OCI-LY7 (cell line): ENCODE results near the gene ACAP1. TPM values are rescaled to one million over a fixed set of nuclear protein-coding genes. Genes with fewer than 3 reads are reported as not detected.
"Not testable (repeated sequence)": the region's sequence is repeated elsewhere in the genome, so short reads cannot be mapped to it uniquely, and the experiment has no call there.

Experiments used
- BruUV-seq: library from RNA; stranded (reverse); fragments of 400-500 nt; replicated peaks from 2 replicates; lab custom pipeline; 2021; lab: Mats Ljungman, UMichigan
- CTCF ChIA-PET: fragments of 300-600 bp; sonication (Branson Sonifier 250); formaldehyde crosslinking; loops from one replicate; lab custom pipeline; 2022; ENCODE audit warnings: antibody characterized with exemption; ENCODE audit not compliant: unreplicated experiment; lab: Charles Lee
- POLR2A ChIA-PET: fragments of 300-600 bp; sonication (Branson Sonifier 250); formaldehyde crosslinking; loops from one replicate; lab custom pipeline; 2022; ENCODE audit warnings: antibody characterized with exemption; lab: Charles Lee
- DNase-seq: peaks from one replicate; pipeline ENCODE4 v3.0.0-alpha.2; 2015; ENCODE audit warnings: low spot score
- H2AFZ ChIP-seq: fragments of 200-600 bp; sonication (generic), shearing (Covaris generic); 2 replicates; pipeline ENCODE4 v1.6.1; 2014; ENCODE audit warnings: mild to moderate bottlenecking, antibody characterized with exemption, low read length, moderate library complexity
- H3K27ac ChIP-seq: fragments of 200-600 bp; sonication (generic); 2 replicates; pipeline ENCODE4 v1.5.1; 2014; ENCODE audit warnings: mixed run types, low read depth, mild to moderate bottlenecking, moderate library complexity, low read length, inconsistent platforms; ENCODE audit not compliant: poor library complexity, severe bottlenecking
- H3K36me3 ChIP-seq: fragments of 200-600 bp; sonication (generic); 2 replicates; pipeline ENCODE4 v1.6.1; 2014; ENCODE audit warnings: mild to moderate bottlenecking, antibody characterized with exemption, low read length, moderate library complexity, mixed read lengths; ENCODE audit not compliant: insufficient read depth
- H3K4me1 ChIP-seq: fragments of 200-600 bp; sonication (generic); 2 replicates; pipeline ENCODE4 v1.5.1; 2014; ENCODE audit warnings: mild to moderate bottlenecking, low read length; ENCODE audit not compliant: insufficient read depth, poor library complexity, severe bottlenecking
- H3K4me2 ChIP-seq: fragments of 200-600 bp; sonication (generic); 2 replicates; pipeline ENCODE4 v1.6.1; 2014; ENCODE audit warnings: mild to moderate bottlenecking, low read length
- H3K4me3 ChIP-seq: fragments of 200-600 bp; sonication (generic); 2 replicates; pipeline ENCODE4 v1.5.1; 2014; ENCODE audit warnings: mild to moderate bottlenecking, low read depth, low read length; ENCODE audit not compliant: poor library complexity, severe bottlenecking
- H3K79me2 ChIP-seq: fragments of 200-600 bp; sonication (generic); 2 replicates; pipeline ENCODE4 v1.6.1; 2016; ENCODE audit warnings: low read depth, mild to moderate bottlenecking, low read length, moderate library complexity, mixed read lengths; ENCODE audit not compliant: insufficient read depth
- H3K9me2 ChIP-seq: fragments of 200-600 bp; sonication (generic); 2 replicates; pipeline ENCODE4 v1.6.1; 2016; ENCODE audit warnings: mild to moderate bottlenecking, low read length, mixed read lengths; ENCODE audit not compliant: insufficient read depth
- H3K9me3 ChIP-seq: fragments of 200-600 bp; sonication (generic); 2 replicates; pipeline ENCODE4 v1.6.1; 2014; ENCODE audit warnings: mild to moderate bottlenecking, mixed run types, low read length, mixed read lengths
- H4K20me1 ChIP-seq: fragments of 200-600 bp; sonication (generic); 2 replicates; pipeline ENCODE4 v1.6.1; 2014; ENCODE audit warnings: mild to moderate bottlenecking, antibody characterized with exemption, low read length, moderate library complexity, mixed read lengths; ENCODE audit not compliant: insufficient read depth
- EZH2phosphoT487 ChIP-seq: fragments of 200-600 bp; sonication (generic); IDR thresholded peaks from 2 replicates; pipeline ENCODE4 v1.6.1; 2018; ENCODE audit warnings: low read depth, borderline replicate concordance, mild to moderate bottlenecking, mixed run types, antibody characterized with exemption, low read length, moderate library complexity, mixed read lengths
- intact Hi-C: fragments of 100-400 bp; cut with micrococcal nuclease; formaldehyde crosslinking; loops from one replicate; pipeline ENCODE4 v1.10.0; 2022; ENCODE audit not compliant: unreplicated experiment
- total RNA-seq, 2 experiments: library from RNA; depleted of rRNA in 1 of 2; stranded (reverse); fragments of >200 nt in 1 of 2; shearing (Covaris generic) in 1 of 2; gene quantifications; 2 replicates each; pipeline ENCODE4 v1.2.3, GENCODE V29; 2014 to 2022
- TF ChIP-seq, protein P1 (sequence below): fragments of 200-600 bp; sonication (generic); conservative IDR thresholded peaks from 2 replicates; pipeline ENCODE4 v1.5.1; 2014; ENCODE audit warnings: mild to moderate bottlenecking, antibody characterized with exemption, low read length, moderate library complexity, mixed read lengths

Gene ACAP1
- total RNA-seq, 2 experiments from 2014 or later = 117 to 259 TPM

DNA sequence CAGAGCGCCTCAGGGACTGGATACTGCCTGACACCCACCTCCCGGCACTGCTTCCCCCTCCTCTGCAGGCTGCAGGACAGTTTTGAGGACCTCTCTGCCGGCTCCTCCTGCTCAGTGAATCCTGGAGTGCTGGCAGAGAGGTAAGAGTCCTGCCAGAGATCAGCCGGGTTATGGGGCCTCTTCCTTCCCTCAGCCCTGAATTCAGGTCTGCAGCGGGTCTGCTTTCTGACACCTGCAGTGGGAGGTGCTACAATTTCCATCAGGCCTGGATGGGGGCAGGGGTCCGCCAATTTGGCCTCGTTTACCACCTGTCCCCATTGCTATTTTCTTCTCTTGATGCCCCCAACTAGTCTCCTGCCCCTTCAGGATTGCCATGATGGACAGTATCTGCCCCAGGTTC lies 4.2 kb upstream of the ACAP1 start:
- POLR2A ChIA-PET = interaction anchor here (2.8 kb wide), 1 partner anchor 16 kb away, joined by 10 read pairs; the partner anchor contains the start of gene GPS2
- CTCF ChIA-PET = no interaction called here
- H3K27ac ChIP-seq = peak overlapping the region; percentile 96
- peaks cover 26% of the 10 kb centered on the region; the same call in 1 of the 2 replicates for H3K79me2 ChIP-seq
- peak overlapping the region; percentile 6; the same call in 1 of the 2 replicates for H2AFZ ChIP-seq
- no peaks in the 10 kb centered on the region for H4K20me1 ChIP-seq
- peak overlapping the region; percentile 59 for H3K4me3 ChIP-seq
- no peaks in the 10 kb centered on the region for H3K9me3 ChIP-seq
- peaks cover 61% of the 10 kb centered on the region for H3K4me1 ChIP-seq
- BruUV-seq = TSS peak; percentile 71
- peak; percentile 71 for DNase-seq
- no peaks in the 10 kb centered on the region for H3K9me2 ChIP-seq
- intact Hi-C loops = loop anchor here (5.0 kb wide), 1 partner anchor 355 kb away; the partner anchor contains the start of genes TP53 and WRAP53
- H3K4me2 ChIP-seq = peak overlapping the region; percentile 98
- H3K36me3 ChIP-seq = no peaks in the 10 kb centered on the region
- no peak for TF ChIP-seq EZH2phosphoT487
- TF ChIP-seq, protein P1, sequence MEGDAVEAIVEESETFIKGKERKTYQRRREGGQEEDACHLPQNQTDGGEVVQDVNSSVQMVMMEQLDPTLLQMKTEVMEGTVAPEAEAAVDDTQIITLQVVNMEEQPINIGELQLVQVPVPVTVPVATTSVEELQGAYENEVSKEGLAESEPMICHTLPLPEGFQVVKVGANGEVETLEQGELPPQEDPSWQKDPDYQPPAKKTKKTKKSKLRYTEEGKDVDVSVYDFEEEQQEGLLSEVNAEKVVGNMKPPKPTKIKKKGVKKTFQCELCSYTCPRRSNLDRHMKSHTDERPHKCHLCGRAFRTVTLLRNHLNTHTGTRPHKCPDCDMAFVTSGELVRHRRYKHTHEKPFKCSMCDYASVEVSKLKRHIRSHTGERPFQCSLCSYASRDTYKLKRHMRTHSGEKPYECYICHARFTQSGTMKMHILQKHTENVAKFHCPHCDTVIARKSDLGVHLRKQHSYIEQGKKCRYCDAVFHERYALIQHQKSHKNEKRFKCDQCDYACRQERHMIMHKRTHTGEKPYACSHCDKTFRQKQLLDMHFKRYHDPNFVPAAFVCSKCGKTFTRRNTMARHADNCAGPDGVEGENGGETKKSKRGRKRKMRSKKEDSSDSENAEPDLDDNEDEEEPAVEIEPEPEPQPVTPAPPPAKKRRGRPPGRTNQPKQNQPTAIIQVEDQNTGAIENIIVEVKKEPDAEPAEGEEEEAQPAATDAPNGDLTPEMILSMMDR = no peak

DNA sequence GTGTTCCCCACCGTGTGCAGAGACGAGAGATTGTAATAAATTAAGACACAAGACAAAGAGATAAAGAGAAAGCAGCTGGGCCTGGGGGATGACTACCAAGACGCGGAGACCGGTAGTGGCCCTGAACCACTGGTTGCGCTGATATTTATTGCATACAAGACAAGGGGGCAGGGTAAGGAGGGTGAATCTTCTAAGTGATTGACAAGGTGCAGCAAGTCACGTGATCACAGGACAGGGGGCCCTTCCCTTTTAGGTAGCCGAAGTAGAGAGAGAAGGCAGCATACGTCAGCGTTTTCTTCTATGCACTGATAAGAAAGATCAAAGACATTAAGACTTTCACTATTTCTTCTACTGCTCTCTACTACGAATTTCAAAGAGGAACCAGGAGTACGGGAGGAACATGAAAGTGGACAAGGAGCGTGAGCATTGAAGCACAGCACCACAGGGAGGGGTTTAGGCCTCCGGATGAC lies 3.7 kb upstream of the ACAP1 start:
- H3K36me3 ChIP-seq, H3K9me2 ChIP-seq, BruUV-seq, H4K20me1 ChIP-seq, CTCF ChIA-PET, H3K9me3 ChIP-seq, POLR2A ChIA-PET: not testable (repeated sequence)
- DNase-seq = peak; percentile 74
- peaks cover 31% of the 10 kb centered on the region; the same call in 1 of the 2 replicates for H3K79me2 ChIP-seq
- peak overlapping the region; percentile 59 for H3K4me3 ChIP-seq
- peaks cover 61% of the 10 kb centered on the region for H3K4me1 ChIP-seq
- peak overlapping the region; percentile 96 for H3K27ac ChIP-seq
- intact Hi-C loops = loop anchor here (5.0 kb wide), 1 partner anchor 355 kb away; the partner anchor contains the start of genes TP53 and WRAP53
- H2AFZ ChIP-seq = peak overlapping the region; percentile 6; the same call in 1 of the 2 replicates
- peak overlapping the region; percentile 98 for H3K4me2 ChIP-seq

DNA sequence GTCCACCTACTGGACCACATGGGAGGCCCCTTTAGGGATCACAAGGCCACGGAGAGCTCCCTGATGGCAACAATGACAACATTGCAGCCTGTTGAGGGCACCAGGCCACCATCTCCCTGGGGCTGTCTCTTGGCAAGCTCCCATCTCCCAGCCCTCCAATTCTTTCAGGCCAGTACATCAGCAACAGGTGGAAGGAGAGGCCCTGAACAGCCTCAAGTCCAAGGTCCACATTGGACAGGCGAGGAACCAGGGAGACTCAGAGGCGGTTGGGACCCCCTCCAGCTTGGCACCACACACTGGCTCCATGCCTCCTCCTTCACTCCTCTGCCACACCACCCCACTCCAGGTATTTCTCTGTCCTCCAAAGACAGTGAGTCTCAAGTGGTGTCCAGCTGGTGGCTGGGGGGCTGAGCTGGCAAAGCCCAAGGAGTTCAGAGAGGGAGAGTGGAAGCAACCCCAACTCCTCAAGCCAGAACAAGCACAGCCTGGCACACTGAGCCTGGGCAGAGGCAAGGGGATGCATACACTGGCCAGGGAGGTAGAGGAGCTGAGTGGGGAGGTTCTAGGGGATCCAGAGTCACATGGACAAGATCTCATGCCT lies 1.3 kb upstream of the ACAP1 start:
- Histone ChIP-seq H3K4me1 (peaks cover 66% of the 10 kb centered on the region), H3K27ac (peak overlapping the region; percentile 79), H3K9me3 (no peaks in the 10 kb centered on the region), H3K36me3 (peaks cover 24% of the 10 kb centered on the region), H3K4me3 (no peak overlapping the region), H3K79me2 (peaks cover 30% of the 10 kb centered on the region), H2AFZ (no peak overlapping the region), H4K20me1 (no peaks in the 10 kb centered on the region), H3K9me2 (no peaks in the 10 kb centered on the region), H3K4me2 (peak overlapping the region; percentile 99)
- no peak for DNase-seq
- TF ChIP-seq, protein P1 = no peak
- TF ChIP-seq EZH2phosphoT487 = no peak
- intact Hi-C loops = loop anchor here (5.0 kb wide), 1 partner anchor 352 kb away; the partner anchor contains the start of genes TP53 and WRAP53
- CTCF ChIA-PET = interaction anchor here (0.6 kb wide), 2 partner anchors 10 to 21 kb away, joined by 3 to 4 read pairs; no protein-coding TSS in a partner anchor
- POLR2A ChIA-PET = interaction anchor here (1.4 to 1.6 kb wide), 2 partner anchors 19 to 100 kb away, joined by 4 read pairs; partner anchors contain the start of genes GPS2 and TMEM102
- BruUV-seq = no TSS peak

DNA sequence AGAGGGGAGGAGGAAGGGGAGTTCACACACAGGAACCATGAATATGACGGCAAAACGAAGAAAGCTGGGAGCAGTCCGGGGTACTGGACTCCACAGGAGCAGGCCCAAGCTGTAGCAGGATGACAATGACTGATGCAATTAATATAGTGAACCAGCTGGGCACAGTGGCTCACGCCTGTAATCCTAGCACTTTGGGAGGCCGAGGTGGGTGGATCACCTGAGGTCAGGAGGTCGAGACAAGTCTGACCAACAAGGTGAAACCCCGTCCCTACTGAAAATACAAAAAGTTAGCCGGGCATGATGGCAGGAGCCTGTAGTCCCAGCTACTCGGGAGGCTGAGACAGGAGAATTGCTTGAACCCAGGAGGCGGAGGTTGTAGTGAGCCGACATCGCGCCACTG lies 564 bp upstream of the ACAP1 start:
- H4K20me1 ChIP-seq, DNase-seq, H3K9me2 ChIP-seq, H3K9me3 ChIP-seq, BruUV-seq: not testable (repeated sequence)
- Histone ChIP-seq H2AFZ (peak overlapping the region; percentile 27; the same call in 1 of the 2 replicates), H3K4me2 (peak overlapping the region; percentile 99), H3K79me2 (peaks cover 28% of the 10 kb centered on the region), H3K4me3 (peak overlapping the region; percentile 78), H3K36me3 (peaks cover 28% of the 10 kb centered on the region), H3K27ac (peak overlapping the region; percentile 79), H3K4me1 (peaks cover 60% of the 10 kb centered on the region)
- ChIA-PET CTCF (interaction anchor here (1.1 kb wide), 1 partner anchor 20 kb away, joined by 3 read pairs; no protein-coding TSS in a partner anchor), POLR2A (interaction anchor here (1.3 to 1.9 kb wide), 6 partner anchors 13 to 99 kb away, joined by 4 to 7 read pairs (median 5); partner anchors contain the start of genes GPS2 and TMEM102)
- intact Hi-C loops = loop anchor here (2.0 kb wide), 1 partner anchor 55 kb away; the partner anchor contains the start of gene SLC2A4
